Activated B cell treated with CpG ODN at 0.5 μM for 24 hours (primary cell): ENCODE results near the gene SLC51B. TPM values are rescaled to one million over a fixed set of nuclear protein-coding genes. Genes with fewer than 3 reads are reported as not detected.
"Not testable (repeated sequence)": the region's sequence is repeated elsewhere in the genome, so short reads cannot be mapped to it uniquely, and the experiment has no call there.

Experiments
- ATAC-seq: fragments of 200-7000 bp; cut with Tn5 transposase; one replicate; pipeline ENCODE4 v1.10.0; 2021; ENCODE audit warnings: low read depth, mild to moderate bottlenecking, moderate library complexity
- CTCF ChIA-PET: fragments of 350-600 bp; sonication (Branson Sonifier 250); formaldehyde crosslinking; loops from one replicate; lab custom pipeline; 2021; ENCODE audit warnings: antibody characterized with exemption; lab: Charles Lee
- POLR2A ChIA-PET: fragments of 350-600 bp; sonication (Branson Sonifier 250); formaldehyde crosslinking; loops from one replicate; lab custom pipeline; 2021; ENCODE audit warnings: antibody characterized with exemption; lab: Charles Lee
- DNase-seq: peaks from one replicate; pipeline ENCODE4 v3.0.0; 2022
- H3K27ac Mint-ChIP-seq: one replicate; pipeline ENCODE4 v1.8.0; 2020; ENCODE audit warnings: mixed read lengths
- H3K27me3 Mint-ChIP-seq: one replicate; pipeline ENCODE4 v1.8.0; 2021; ENCODE audit warnings: mixed read lengths
- H3K36me3 Mint-ChIP-seq: one replicate; pipeline ENCODE4 v1.8.0; 2021; ENCODE audit warnings: low read depth, mixed read lengths
- H3K4me1 Mint-ChIP-seq: one replicate; pipeline ENCODE4 v1.8.0; 2021; ENCODE audit warnings: mixed read lengths
- H3K4me3 Mint-ChIP-seq: one replicate; pipeline ENCODE4 v1.8.0; 2020; ENCODE audit warnings: mild to moderate bottlenecking, mixed read lengths
- H3K9me3 Mint-ChIP-seq: one replicate; pipeline ENCODE4 v1.8.0; 2020; ENCODE audit warnings: mixed read lengths
- intact Hi-C: fragments of 100-400 bp; cut with micrococcal nuclease; formaldehyde crosslinking; loops from one replicate; pipeline ENCODE4 v1.15.1; 2024
- total RNA-seq: library from RNA; stranded (reverse); gene quantifications from 2 replicates; pipeline ENCODE4 v1.2.3, GENCODE V29; 2022
- TF ChIP-seq, protein P1 (sequence below): fragments of 200-600 bp; IDR thresholded peaks from one replicate; pipeline ENCODE4 v1.8.0; 2022; ENCODE audit warnings: antibody characterized with exemption, mild to moderate bottlenecking

Gene SLC51B
- total RNA-seq, 1 donor from 2014 or later = not detected

DNA sequence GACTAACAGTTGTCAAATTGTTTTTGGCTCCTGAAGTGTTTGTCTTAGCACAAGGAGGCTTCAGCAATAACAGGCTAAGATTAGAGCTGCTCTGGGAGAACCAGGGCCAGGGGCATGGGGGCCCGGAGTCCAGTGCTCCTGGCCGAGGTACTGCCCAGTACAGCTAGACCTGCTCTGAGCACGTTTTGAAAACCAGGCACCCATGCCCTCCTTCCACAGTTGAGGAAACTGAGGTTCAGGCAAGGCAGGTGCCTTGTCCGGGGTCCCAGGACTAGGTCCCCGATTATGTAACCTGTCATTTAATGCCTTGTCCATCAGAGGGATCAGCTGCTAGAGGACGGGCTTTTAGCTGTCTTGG, 50.5 kb downstream of the SLC51B start:
- intact Hi-C loops = no loop called here
- no peaks in the 10 kb centered on the region for H3K9me3 Mint-ChIP-seq
- H3K4me3 Mint-ChIP-seq = no peak overlapping the region
- ChIA-PET POLR2A (no interaction called here), CTCF (no interaction called here)
- H3K36me3 Mint-ChIP-seq = peaks cover 38% of the 10 kb centered on the region
- no peak for DNase-seq
- no peak for ATAC-seq
- H3K4me1 Mint-ChIP-seq = no peaks in the 10 kb centered on the region
- no peak overlapping the region for H3K27ac Mint-ChIP-seq
- TF ChIP-seq, protein P1, sequence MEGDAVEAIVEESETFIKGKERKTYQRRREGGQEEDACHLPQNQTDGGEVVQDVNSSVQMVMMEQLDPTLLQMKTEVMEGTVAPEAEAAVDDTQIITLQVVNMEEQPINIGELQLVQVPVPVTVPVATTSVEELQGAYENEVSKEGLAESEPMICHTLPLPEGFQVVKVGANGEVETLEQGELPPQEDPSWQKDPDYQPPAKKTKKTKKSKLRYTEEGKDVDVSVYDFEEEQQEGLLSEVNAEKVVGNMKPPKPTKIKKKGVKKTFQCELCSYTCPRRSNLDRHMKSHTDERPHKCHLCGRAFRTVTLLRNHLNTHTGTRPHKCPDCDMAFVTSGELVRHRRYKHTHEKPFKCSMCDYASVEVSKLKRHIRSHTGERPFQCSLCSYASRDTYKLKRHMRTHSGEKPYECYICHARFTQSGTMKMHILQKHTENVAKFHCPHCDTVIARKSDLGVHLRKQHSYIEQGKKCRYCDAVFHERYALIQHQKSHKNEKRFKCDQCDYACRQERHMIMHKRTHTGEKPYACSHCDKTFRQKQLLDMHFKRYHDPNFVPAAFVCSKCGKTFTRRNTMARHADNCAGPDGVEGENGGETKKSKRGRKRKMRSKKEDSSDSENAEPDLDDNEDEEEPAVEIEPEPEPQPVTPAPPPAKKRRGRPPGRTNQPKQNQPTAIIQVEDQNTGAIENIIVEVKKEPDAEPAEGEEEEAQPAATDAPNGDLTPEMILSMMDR = no peak
- H3K27me3 Mint-ChIP-seq = no peaks in the 10 kb centered on the region

GRCh38 chr15:65096481-65097385, 51.5 kb downstream of the SLC51B start:
- intact Hi-C loops = no loop called here
- no peak for DNase-seq
- Mint-ChIP-seq H3K27ac (no peak overlapping the region), H3K36me3 (peaks cover 46% of the 10 kb centered on the region), H3K9me3 (no peaks in the 10 kb centered on the region), H3K27me3 (no peaks in the 10 kb centered on the region), H3K4me3 (no peak overlapping the region), H3K4me1 (no peaks in the 10 kb centered on the region)
- ChIA-PET POLR2A (no interaction called here), CTCF (no interaction called here)
- no peak for ATAC-seq
- TF ChIP-seq, protein P1 = no peak

- ATAC-seq (no peak), DNase-seq (no peak)
- POLR2A ChIA-PET = no interaction called here
- intact Hi-C loops = no loop called here
- TF ChIP-seq, protein P1 = no peak
- Mint-ChIP-seq H3K27ac (no peak overlapping the region), H3K9me3 (no peaks in the 10 kb centered on the region), H3K27me3 (no peaks in the 10 kb centered on the region), H3K4me1 (no peaks in the 10 kb centered on the region), H3K4me3 (no peak overlapping the region), H3K36me3 (peaks cover 47% of the 10 kb centered on the region)
- CTCF ChIA-PET = no interaction called here
Measured at GRCh38 chr15:65097651-65098263, 52.6 kb downstream of the SLC51B start.

GRCh38 chr15:65099336-65099735, 54.1 kb downstream of the SLC51B start:
- CTCF ChIA-PET = no interaction called here
- peaks cover 55% of the 10 kb centered on the region for H3K36me3 Mint-ChIP-seq
- TF ChIP-seq, protein P1 = no peak
- H3K4me3 Mint-ChIP-seq = no peak overlapping the region
- POLR2A ChIA-PET = no interaction called here
- DNase-seq = no peak
- no peaks in the 10 kb centered on the region for H3K4me1 Mint-ChIP-seq
- ATAC-seq = no peak
- no peak overlapping the region for H3K27ac Mint-ChIP-seq
- no peaks in the 10 kb centered on the region for H3K27me3 Mint-ChIP-seq
- no peaks in the 10 kb centered on the region for H3K9me3 Mint-ChIP-seq
- intact Hi-C loops = no loop called here

- not testable (repeated sequence) for H3K9me3 Mint-ChIP-seq
Measured at GRCh38 chr15:65099801-65100200, 54.6 kb downstream of the SLC51B start.

More at GRCh38 chr15:65099801-65100200, 54.6 kb downstream of the SLC51B start:
- CTCF ChIA-PET, H3K27ac Mint-ChIP-seq, DNase-seq, H3K27me3 Mint-ChIP-seq, POLR2A ChIA-PET, H3K4me3 Mint-ChIP-seq, ATAC-seq, H3K4me1 Mint-ChIP-seq: not testable (repeated sequence)
- peaks cover 56% of the 10 kb centered on the region for H3K36me3 Mint-ChIP-seq
- intact Hi-C loops = loop anchor here (2.0 kb wide), 1 partner anchor 67 kb away; no protein-coding TSS in a partner anchor
